Measurements from ENCODE around the gene MEOX2.
A peak's percentile ranks its signal among the peaks of the same experiment; 100 is the strongest.

The MEOX2 gene

DNA sequence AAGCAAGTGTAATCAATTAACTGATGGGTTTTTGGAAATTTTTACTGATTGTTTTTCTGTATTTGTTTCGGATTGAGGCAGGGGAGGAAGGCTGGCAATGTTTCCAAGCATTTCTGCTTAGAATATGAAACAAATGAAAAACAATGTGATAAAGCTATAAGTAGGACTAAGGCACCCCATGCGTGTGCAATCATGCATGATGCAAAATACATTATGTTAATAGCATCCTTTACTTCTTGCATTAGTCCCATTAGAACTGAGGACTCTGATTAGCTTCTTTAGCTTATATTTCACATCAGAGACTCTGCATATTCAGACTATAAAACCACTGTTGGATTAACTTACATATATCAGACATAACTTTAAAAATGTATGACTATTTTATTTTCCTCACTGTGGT lies 76.0 kb downstream of the MEOX2 start:
- H3K4me1 ChIP-seq (ENCODE audit: control insufficient read depth, insufficient read depth, low read depth, low read length): no peaks in the 10 kb centered on the region
- 79% methylated on average over 2 of the region's 2 CpGs for WGBS
- H3K27me3 ChIP-seq (ENCODE audit: control insufficient read depth in 1 of 2, insufficient read depth in 1 of 2, low read length in 2 of 2): no peaks in the 10 kb centered on the region
- H3K4ac ChIP-seq (ENCODE audit: low read depth in 1 of 2, low read length in 2 of 2): no peak overlapping the region
- no peak overlapping the region for H3K4me2 ChIP-seq (ENCODE audit: low read length, poor library complexity, severe bottlenecking)
- DNase-seq: no peak
- no peaks in the 10 kb centered on the region for H3K9me3 ChIP-seq (ENCODE audit: control insufficient read depth, low read length)
- no peak overlapping the region for H3K14ac ChIP-seq (ENCODE audit: low read length in 2 of 2)
- no peak overlapping the region for H2BK15ac ChIP-seq (ENCODE audit: low read depth, poor library complexity, severe bottlenecking)
- H3K27ac ChIP-seq (ENCODE audit: low read length, poor library complexity, severe bottlenecking): no peak overlapping the region
- H3K23ac ChIP-seq (ENCODE audit: low read length in 2 of 2): no peak overlapping the region
- H3K18ac ChIP-seq (ENCODE audit: low read depth in 1 of 2, low read length in 2 of 2): no peak overlapping the region
- no peak overlapping the region for H3K9ac ChIP-seq (ENCODE audit: low read length)
- no peak overlapping the region for H2AFZ ChIP-seq (ENCODE audit: low read depth, low read length)
- no peak overlapping the region for H2BK120ac ChIP-seq (ENCODE audit: low read depth, low read length)
- no peak overlapping the region for H2AK5ac ChIP-seq (ENCODE audit: low read length, severe bottlenecking)
- no peaks in the 10 kb centered on the region for H3K36me3 ChIP-seq (ENCODE audit: control insufficient read depth in 1 of 2, insufficient read depth in 2 of 2, low read depth in 1 of 2, low read length in 2 of 2)
- no peaks in the 10 kb centered on the region for H3K79me1 ChIP-seq (replicated peaks; ENCODE audit: low read length, poor library complexity, severe bottlenecking)
- no peak overlapping the region for H3K4me3 ChIP-seq (ENCODE audit: insufficient read depth in 1 of 2, low read depth in 1 of 2, low read length in 2 of 2)
- no peak overlapping the region for H2BK5ac ChIP-seq (ENCODE audit: low read depth, low read length, poor library complexity, severe bottlenecking)
- no peak overlapping the region for H2BK12ac ChIP-seq (ENCODE audit: low read length in 2 of 2)
- H4K91ac ChIP-seq (ENCODE audit: low read length): no peak overlapping the region
- no peak overlapping the region for H4K8ac ChIP-seq (ENCODE audit: low read length)

DNA sequence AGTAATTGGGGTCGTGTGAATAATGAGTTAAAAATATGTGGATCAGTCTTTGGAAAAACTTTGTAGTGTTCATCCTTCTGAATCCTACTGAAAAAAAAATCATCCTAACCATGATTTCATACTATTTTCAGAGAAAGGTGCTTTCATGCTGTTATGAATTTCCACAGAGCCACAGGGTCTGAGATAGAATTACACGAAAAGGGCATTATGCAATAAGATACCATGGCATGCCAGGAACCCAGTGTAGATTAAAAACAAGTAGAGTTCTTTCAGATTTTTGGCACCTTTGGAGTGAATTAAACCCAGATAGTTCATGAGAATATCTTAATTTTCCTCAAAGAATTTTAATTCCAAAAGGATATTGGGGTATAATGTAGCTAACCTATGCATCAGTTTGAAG lies 77.2 kb downstream of the MEOX2 start:
- no peaks in the 10 kb centered on the region for H3K79me1 ChIP-seq (replicated peaks; ENCODE audit: low read length, poor library complexity, severe bottlenecking)
- no peak overlapping the region for H3K4me2 ChIP-seq (ENCODE audit: low read length, poor library complexity, severe bottlenecking)
- H2BK15ac ChIP-seq (ENCODE audit: low read depth, poor library complexity, severe bottlenecking): no peak overlapping the region
- H2AFZ ChIP-seq (ENCODE audit: low read depth, low read length): no peak overlapping the region
- no peak overlapping the region for H3K18ac ChIP-seq (ENCODE audit: low read depth in 1 of 2, low read length in 2 of 2)
- no peak overlapping the region for H3K27ac ChIP-seq (ENCODE audit: low read length, poor library complexity, severe bottlenecking)
- H3K4me1 ChIP-seq (ENCODE audit: control insufficient read depth, insufficient read depth, low read depth, low read length): no peaks in the 10 kb centered on the region
- H2AK5ac ChIP-seq (ENCODE audit: low read length, severe bottlenecking): no peak overlapping the region
- no peak overlapping the region for H3K4me3 ChIP-seq (ENCODE audit: insufficient read depth in 1 of 2, low read depth in 1 of 2, low read length in 2 of 2)
- no peak overlapping the region for H3K23ac ChIP-seq (ENCODE audit: low read length in 2 of 2)
- H3K4ac ChIP-seq (ENCODE audit: low read depth in 1 of 2, low read length in 2 of 2): no peak overlapping the region
- no peak overlapping the region for H4K91ac ChIP-seq (ENCODE audit: low read length)
- H3K27me3 ChIP-seq (ENCODE audit: control insufficient read depth in 1 of 2, insufficient read depth in 1 of 2, low read length in 2 of 2): no peaks in the 10 kb centered on the region
- no peak overlapping the region for H2BK5ac ChIP-seq (ENCODE audit: low read depth, low read length, poor library complexity, severe bottlenecking)
- H3K9me3 ChIP-seq (ENCODE audit: control insufficient read depth, low read length): no peaks in the 10 kb centered on the region
- DNase-seq: no peak
- H4K8ac ChIP-seq (ENCODE audit: low read length): no peak overlapping the region
- H2BK12ac ChIP-seq (ENCODE audit: low read length in 2 of 2): no peak overlapping the region
- H3K14ac ChIP-seq (ENCODE audit: low read length in 2 of 2): no peak overlapping the region
- no peaks in the 10 kb centered on the region for H3K36me3 ChIP-seq (ENCODE audit: control insufficient read depth in 1 of 2, insufficient read depth in 2 of 2, low read depth in 1 of 2, low read length in 2 of 2)
- WGBS: 100% methylated on average over 1 of the region's 2 CpGs
- no peak overlapping the region for H2BK120ac ChIP-seq (ENCODE audit: low read depth, low read length)
- no peak overlapping the region for H3K9ac ChIP-seq (ENCODE audit: low read length)

DNA sequence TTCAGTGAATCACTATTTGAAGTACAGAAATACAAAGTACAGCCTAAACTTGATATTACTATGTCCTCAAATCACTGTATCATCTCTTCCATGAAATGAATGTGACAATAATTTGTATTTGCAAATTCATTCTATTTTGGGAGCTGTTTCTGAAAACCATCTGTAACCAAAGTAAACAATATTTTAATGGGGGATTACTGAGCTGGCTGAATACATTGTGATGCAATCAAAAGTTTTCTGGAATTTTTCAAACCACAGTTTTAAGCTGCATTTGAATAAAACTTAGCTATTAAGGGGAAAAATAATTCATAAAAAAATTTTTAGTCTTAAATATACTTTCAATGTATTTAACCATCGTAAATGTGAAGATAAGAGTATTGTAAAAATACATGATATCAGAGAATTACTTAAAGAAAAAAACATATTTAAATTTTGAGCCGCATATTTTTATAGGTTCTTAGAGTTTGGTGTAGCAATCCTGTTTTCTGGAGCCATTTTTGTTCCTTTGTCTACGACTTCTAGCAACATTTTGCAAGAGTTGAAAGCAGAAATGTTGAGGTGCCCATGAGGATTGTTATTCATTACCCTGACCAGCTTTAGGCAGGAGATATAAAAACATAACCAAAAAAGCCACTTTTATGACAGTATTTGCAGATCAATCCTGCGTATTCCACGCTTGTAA lies 78.8 kb downstream of the MEOX2 start:
- Histone ChIP-seq H3K9me3 (ENCODE audit: control insufficient read depth, low read length) (no peaks in the 10 kb centered on the region), H2BK15ac (ENCODE audit: low read depth, poor library complexity, severe bottlenecking) (no peak overlapping the region), H2BK120ac (ENCODE audit: low read depth, low read length) (no peak overlapping the region), H2BK12ac (ENCODE audit: low read length in 2 of 2) (no peak overlapping the region), H3K4me2 (ENCODE audit: low read length, poor library complexity, severe bottlenecking) (no peak overlapping the region), H3K27me3 (ENCODE audit: control insufficient read depth in 1 of 2, insufficient read depth in 1 of 2, low read length in 2 of 2) (no peaks in the 10 kb centered on the region), H3K79me1 (replicated peaks; ENCODE audit: low read length, poor library complexity, severe bottlenecking) (no peaks in the 10 kb centered on the region), H3K14ac (ENCODE audit: low read length in 2 of 2) (no peak overlapping the region), H4K91ac (ENCODE audit: low read length) (no peak overlapping the region), H2BK5ac (ENCODE audit: low read depth, low read length, poor library complexity, severe bottlenecking) (no peak overlapping the region), H3K9ac (ENCODE audit: low read length) (no peak overlapping the region), H2AK5ac (ENCODE audit: low read length, severe bottlenecking) (no peak overlapping the region), H3K4me3 (ENCODE audit: insufficient read depth in 1 of 2, low read depth in 1 of 2, low read length in 2 of 2) (no peak overlapping the region), H3K4me1 (ENCODE audit: control insufficient read depth, insufficient read depth, low read depth, low read length) (no peaks in the 10 kb centered on the region), H3K4ac (ENCODE audit: low read depth in 1 of 2, low read length in 2 of 2) (no peak overlapping the region), H3K36me3 (ENCODE audit: control insufficient read depth in 1 of 2, insufficient read depth in 2 of 2, low read depth in 1 of 2, low read length in 2 of 2) (no peaks in the 10 kb centered on the region), H2AFZ (ENCODE audit: low read depth, low read length) (no peak overlapping the region), H4K8ac (ENCODE audit: low read length) (no peak overlapping the region), H3K18ac (ENCODE audit: low read depth in 1 of 2, low read length in 2 of 2) (no peak overlapping the region), H3K27ac (ENCODE audit: low read length, poor library complexity, severe bottlenecking) (no peak overlapping the region), H3K23ac (ENCODE audit: low read length in 2 of 2) (no peak overlapping the region)
- DNase-seq: peak; percentile 11
- WGBS: 71% methylated on average over 1 of the region's 5 CpGs

DNA sequence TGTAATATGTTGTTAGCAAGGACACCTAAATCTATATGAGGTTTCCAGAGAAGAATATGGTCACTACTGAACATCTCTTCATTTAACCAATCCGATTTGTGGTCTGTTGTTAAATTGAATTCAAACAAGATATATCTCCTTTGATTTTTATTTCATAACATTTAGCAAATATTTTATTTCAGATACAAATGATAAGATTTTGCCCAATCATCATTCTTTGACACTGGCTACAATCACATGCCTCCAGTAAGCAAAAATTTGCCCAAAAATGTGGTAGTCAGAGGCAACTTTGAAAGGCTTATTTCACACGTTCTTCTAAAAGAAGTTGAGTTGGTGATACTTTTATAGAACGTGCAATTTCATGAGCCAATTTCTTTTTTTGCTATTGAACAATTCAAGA lies 79.9 kb downstream of the MEOX2 start:
- H3K14ac ChIP-seq (ENCODE audit: low read length in 2 of 2): no peak overlapping the region
- H2AFZ ChIP-seq (ENCODE audit: low read depth, low read length): no peak overlapping the region
- no peak overlapping the region for H2BK120ac ChIP-seq (ENCODE audit: low read depth, low read length)
- no peak overlapping the region for H2AK5ac ChIP-seq (ENCODE audit: low read length, severe bottlenecking)
- H2BK12ac ChIP-seq (ENCODE audit: low read length in 2 of 2): no peak overlapping the region
- no CpG with 5 or more reads among the region's 3 CpGs for WGBS
- no peak overlapping the region for H3K4ac ChIP-seq (ENCODE audit: low read depth in 1 of 2, low read length in 2 of 2)
- no peak overlapping the region for H4K8ac ChIP-seq (ENCODE audit: low read length)
- no peak for DNase-seq
- H3K79me1 ChIP-seq (replicated peaks; ENCODE audit: low read length, poor library complexity, severe bottlenecking): no peaks in the 10 kb centered on the region
- H3K9me3 ChIP-seq (ENCODE audit: control insufficient read depth, low read length): no peaks in the 10 kb centered on the region
- H2BK15ac ChIP-seq (ENCODE audit: low read depth, poor library complexity, severe bottlenecking): no peak overlapping the region
- no peaks in the 10 kb centered on the region for H3K36me3 ChIP-seq (ENCODE audit: control insufficient read depth in 1 of 2, insufficient read depth in 2 of 2, low read depth in 1 of 2, low read length in 2 of 2)
- no peak overlapping the region for H3K9ac ChIP-seq (ENCODE audit: low read length)
- H3K4me3 ChIP-seq (ENCODE audit: insufficient read depth in 1 of 2, low read depth in 1 of 2, low read length in 2 of 2): no peak overlapping the region
- no peak overlapping the region for H4K91ac ChIP-seq (ENCODE audit: low read length)
- no peak overlapping the region for H3K18ac ChIP-seq (ENCODE audit: low read depth in 1 of 2, low read length in 2 of 2)
- no peak overlapping the region for H3K27ac ChIP-seq (ENCODE audit: low read length, poor library complexity, severe bottlenecking)
- H3K23ac ChIP-seq (ENCODE audit: low read length in 2 of 2): no peak overlapping the region
- no peaks in the 10 kb centered on the region for H3K27me3 ChIP-seq (ENCODE audit: control insufficient read depth in 1 of 2, insufficient read depth in 1 of 2, low read length in 2 of 2)
- H3K4me2 ChIP-seq (ENCODE audit: low read length, poor library complexity, severe bottlenecking): no peak overlapping the region
- no peak overlapping the region for H2BK5ac ChIP-seq (ENCODE audit: low read depth, low read length, poor library complexity, severe bottlenecking)
- no peaks in the 10 kb centered on the region for H3K4me1 ChIP-seq (ENCODE audit: control insufficient read depth, insufficient read depth, low read depth, low read length)

All from mesenchymal stem cell (in vitro differentiated cells and primary cell).